A673 (cell line): ENCODE measurements around the gene GRM3. TPM values are rescaled to one million over a fixed set of nuclear protein-coding genes. Genes with fewer than 3 reads are reported as not detected.

Experiments used
- BruUV-seq: library from RNA; stranded (reverse); fragments of 400-500 nt; replicated peaks from 2 replicates; lab custom pipeline; 2021; lab: Mats Ljungman, UMichigan
- CTCF ChIA-PET: fragments of 300-600 bp; sonication (Branson Sonifier 250); formaldehyde crosslinking; loops from one replicate; lab custom pipeline; 2022; ENCODE audit warnings: antibody characterized with exemption; lab: Charles Lee
- POLR2A ChIA-PET: fragments of 300-600 bp; sonication (Branson Sonifier 250); formaldehyde crosslinking; loops from one replicate; lab custom pipeline; 2022; ENCODE audit warnings: antibody characterized with exemption; ENCODE audit not compliant: low non-redundant PET; lab: Charles Lee
- DNase-seq: peaks from one replicate; pipeline ENCODE4 v3.0.0-alpha.2; 2015; ENCODE audit warnings: low spot score
- H3K27ac ChIP-seq: fragments of 200-600 bp; sonication (generic); 2 replicates; pipeline ENCODE4 v1.5.1; 2016; ENCODE audit warnings: mixed run types, low read depth, mild to moderate bottlenecking, mixed read lengths, antibody characterized with exemption, low read length; ENCODE audit not compliant: poor library complexity, severe bottlenecking
- H3K27me3 ChIP-seq: fragments of 200-600 bp; sonication (generic); replicated peaks from 2 replicates; pipeline ENCODE4 v1.6.1; 2017; ENCODE audit warnings: mixed run types, low read depth, mild to moderate bottlenecking, mixed read lengths, antibody characterized with exemption, low read length; ENCODE audit not compliant: insufficient read depth, poor library complexity
- H3K36me3 ChIP-seq: fragments of 200-600 bp; sonication (generic); 2 replicates; pipeline ENCODE4 v1.6.1; 2016; ENCODE audit warnings: mixed run types, mild to moderate bottlenecking, mixed read lengths, antibody characterized with exemption, low read length; ENCODE audit not compliant: insufficient read depth, poor library complexity, severe bottlenecking
- H3K4me1 ChIP-seq: fragments of 200-600 bp; sonication (generic); 2 replicates; pipeline ENCODE4 v1.6.1; 2017; ENCODE audit warnings: mixed run types, mild to moderate bottlenecking, mixed read lengths, antibody characterized with exemption, low read length; ENCODE audit not compliant: insufficient read depth, poor library complexity, severe bottlenecking
- H3K4me3 ChIP-seq: fragments of 200-600 bp; sonication (generic); 2 replicates; pipeline ENCODE4 v1.5.1; 2016; ENCODE audit warnings: low read depth, mixed run types, mild to moderate bottlenecking, mixed read lengths, low read length; ENCODE audit not compliant: poor library complexity, severe bottlenecking
- H3K9me3 ChIP-seq: fragments of 200-600 bp; sonication (generic); 2 replicates; pipeline ENCODE4 v1.6.1; 2016; ENCODE audit warnings: mixed run types, low read depth, mild to moderate bottlenecking, mixed read lengths, antibody characterized with exemption, low read length; ENCODE audit not compliant: poor library complexity, severe bottlenecking
- CTCF ChIP-seq: fragments of 300-800, 200-600 bp; sonication (generic); conservative IDR thresholded peaks from 2 replicates; pipeline ENCODE4 v1.5.1; 2017; ENCODE audit warnings: low read depth, mild to moderate bottlenecking, antibody characterized with exemption, low read length, moderate library complexity, mixed read lengths
- EZH2 ChIP-seq: fragments of 200-600 bp; sonication (generic); IDR thresholded peaks from 2 replicates; pipeline ENCODE4 v1.6.1; 2017; ENCODE audit warnings: borderline replicate concordance, low read depth, mild to moderate bottlenecking, mixed read lengths, antibody characterized with exemption, low read length; ENCODE audit not compliant: poor library complexity, severe bottlenecking
- intact Hi-C: fragments of 100-400 bp; cut with micrococcal nuclease; formaldehyde crosslinking; loops from one replicate; pipeline ENCODE4 v1.10.0; 2022; ENCODE audit not compliant: unreplicated experiment
- total RNA-seq: library from RNA; stranded (reverse); gene quantifications from 2 replicates; pipeline ENCODE4 v1.2.3, GENCODE V29; 2021

The GRM3 gene
- total RNA-seq, 1 experiment from 2014 or later: not detected

DNA sequence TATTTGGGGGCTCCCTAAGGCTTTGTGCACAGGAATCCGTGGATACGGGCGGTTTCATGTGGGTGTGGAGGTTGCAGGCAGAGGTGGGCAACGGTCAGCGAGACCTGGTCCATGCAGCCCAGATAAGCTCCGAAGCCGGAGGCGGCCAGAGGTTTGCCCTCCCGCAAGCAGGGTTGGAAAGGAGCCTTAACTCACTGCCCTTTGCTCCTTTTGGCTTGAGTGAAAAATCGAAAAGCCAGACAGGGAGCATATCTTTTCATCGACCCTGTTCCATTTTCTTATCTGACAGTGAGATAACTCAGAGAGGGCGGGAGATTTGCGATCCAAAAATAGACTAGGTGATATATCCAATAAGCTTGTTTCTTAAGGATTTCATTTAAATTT is 1.5 kb downstream of the GRM3 start:
- Histone ChIP-seq H3K27me3 (peaks cover 58% of the 10 kb centered on the region), H3K27ac (no peak overlapping the region), H3K36me3 (no peaks in the 10 kb centered on the region), H3K4me1 (no peaks in the 10 kb centered on the region), H3K9me3 (no peaks in the 10 kb centered on the region), H3K4me3 (no peak overlapping the region)
- POLR2A ChIA-PET: no interaction called here
- no peak for TF ChIP-seq EZH2
- TF ChIP-seq CTCF: no peak
- intact Hi-C loops: no loop called here
- DNase-seq: no peak
- CTCF ChIA-PET: no interaction called here
- BruUV-seq: no TSS peak

DNA sequence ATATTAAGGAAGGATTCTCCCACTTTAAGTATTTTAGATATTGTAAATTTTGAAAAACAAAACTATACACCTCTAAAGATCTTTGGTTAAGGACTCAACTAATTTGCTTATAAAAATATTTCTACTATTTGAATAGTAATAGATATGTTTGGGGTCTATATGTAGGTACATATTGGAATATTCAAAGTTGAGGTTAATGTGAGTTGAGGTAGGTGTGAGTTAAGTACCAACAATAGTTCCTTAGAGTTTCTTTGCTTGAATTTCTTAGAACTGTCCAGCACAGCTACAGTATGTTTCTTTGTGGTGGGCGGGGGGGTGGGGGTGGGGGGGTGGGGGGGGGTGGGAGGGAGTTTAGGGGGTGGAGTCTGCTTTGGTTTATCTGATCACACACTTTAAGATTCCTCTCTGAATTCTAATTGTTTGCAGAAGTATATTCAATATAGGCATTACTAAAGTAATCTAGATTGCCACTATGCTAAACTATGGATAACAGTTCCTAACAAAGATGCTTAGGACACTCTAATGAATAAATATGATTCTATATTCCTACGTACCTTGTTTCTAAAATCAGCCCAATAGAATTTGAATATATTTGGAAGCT is 2.1 kb downstream of the GRM3 start:
- Histone ChIP-seq H3K9me3 (no peaks in the 10 kb centered on the region), H3K36me3 (no peaks in the 10 kb centered on the region), H3K27me3 (peaks cover 58% of the 10 kb centered on the region), H3K4me3 (no peak overlapping the region), H3K4me1 (no peaks in the 10 kb centered on the region), H3K27ac (no peak overlapping the region)
- POLR2A ChIA-PET: no interaction called here
- BruUV-seq: no TSS peak
- intact Hi-C loops: no loop called here
- no peak for DNase-seq
- CTCF ChIA-PET: no interaction called here
- TF ChIP-seq CTCF (no peak), EZH2 (no peak)

GRCh38 chr7:86647385-86648094 is 3.8 kb downstream of the GRM3 start:
- Histone ChIP-seq H3K36me3 (no peaks in the 10 kb centered on the region), H3K4me1 (no peaks in the 10 kb centered on the region), H3K27ac (no peak overlapping the region), H3K27me3 (peaks cover 50% of the 10 kb centered on the region), H3K9me3 (no peaks in the 10 kb centered on the region), H3K4me3 (no peak overlapping the region)
- DNase-seq: no peak
- intact Hi-C loops: no loop called here
- CTCF ChIA-PET: no interaction called here
- POLR2A ChIA-PET: no interaction called here
- TF ChIP-seq CTCF: no peak
- no TSS peak for BruUV-seq
